Loucy (cell line): Measurements from ENCODE around the gene DNAJC17.

Experiments
- H2AFZ ChIP-seq: fragments of 200-600 bp; sonication (generic); 2 replicates; pipeline ENCODE4 v1.6.0; 2016; ENCODE audit warnings: antibody characterized with exemption, mild to moderate bottlenecking, low read length, moderate library complexity
- H3F3A ChIP-seq: fragments of 200-600 bp; 2 replicates; pipeline ENCODE4 v1.6.0; 2016; ENCODE audit warnings: antibody characterized with exemption, low read depth, mild to moderate bottlenecking
- H3K27me3 ChIP-seq: fragments of 200-600 bp; sonication (generic); 2 replicates; pipeline ENCODE4 v1.6.1; 2014; ENCODE audit warnings: low read length, mild to moderate bottlenecking; ENCODE audit not compliant: insufficient read depth, poor library complexity, severe bottlenecking
- H3K36me3 ChIP-seq: fragments of 200-600 bp; sonication (generic); 2 replicates; pipeline ENCODE4 v1.6.1; 2016; ENCODE audit warnings: low read length; ENCODE audit not compliant: insufficient read depth
- H3K4me1 ChIP-seq: fragments of 200-600 bp; sonication (generic); 2 replicates; pipeline ENCODE4 v1.5.1; 2014; ENCODE audit warnings: low read length, mild to moderate bottlenecking; ENCODE audit not compliant: insufficient read depth, poor library complexity, severe bottlenecking
- H3K4me2 ChIP-seq: fragments of 200-600 bp; sonication (generic); 2 replicates; pipeline ENCODE4 v1.6.0; 2014; ENCODE audit warnings: antibody characterized with exemption, low read length, low read depth, mild to moderate bottlenecking; ENCODE audit not compliant: poor library complexity, severe bottlenecking
- H3K4me3 ChIP-seq: fragments of 200-600 bp; sonication (generic); 2 replicates; pipeline ENCODE4 v1.5.1; 2014; ENCODE audit warnings: low read length, mild to moderate bottlenecking, mixed read lengths; ENCODE audit not compliant: poor library complexity, severe bottlenecking
- H3K79me2 ChIP-seq: fragments of 200-600 bp; sonication (generic); 2 replicates; pipeline ENCODE4 v1.6.1; 2014; ENCODE audit warnings: low read length; ENCODE audit not compliant: insufficient read depth
- H3K9ac ChIP-seq: fragments of 200-600 bp; sonication (generic); 2 replicates; pipeline ENCODE4 v1.6.0; 2014; ENCODE audit warnings: mild to moderate bottlenecking, low read depth, low read length, moderate library complexity; ENCODE audit not compliant: poor library complexity, severe bottlenecking
- H3K9me2 ChIP-seq: fragments of 200-600 bp; sonication (generic); replicated peaks from 2 replicates; pipeline ENCODE4 v1.6.1; 2016; ENCODE audit warnings: low read depth, low read length, mixed read lengths
- H3K9me3 ChIP-seq: fragments of 200-600 bp; sonication (generic); 2 replicates; pipeline ENCODE4 v1.6.1; 2014; ENCODE audit warnings: mild to moderate bottlenecking, antibody characterized with exemption, low read length, low read depth; ENCODE audit not compliant: insufficient read depth
- H4K20me1 ChIP-seq: fragments of 200-600 bp; sonication (generic); 2 replicates; pipeline ENCODE4 v1.6.0; 2014; ENCODE audit warnings: antibody characterized with exemption, low read length, mild to moderate bottlenecking; ENCODE audit not compliant: insufficient read depth, poor library complexity, severe bottlenecking
- CTCF ChIP-seq: fragments of 200-600 bp; sonication (generic); conservative IDR thresholded peaks from 2 replicates; pipeline ENCODE4 v1.5.1; 2014; ENCODE audit warnings: mild to moderate bottlenecking, antibody characterized with exemption, low read length
- EZH2phosphoT487 ChIP-seq: fragments of 200-600 bp; IDR thresholded peaks from 2 replicates; pipeline ENCODE4 v1.6.1; 2018; ENCODE audit warnings: antibody characterized with exemption, mild to moderate bottlenecking, moderate library complexity, borderline replicate concordance

DNAJC17 gene

GRCh38 chr15:40803076-40803475 is 4.2 kb downstream of the DNAJC17 start:
- H3F3A ChIP-seq, result no peaks in the 10 kb centered on the region
- H3K79me2 ChIP-seq, result peaks cover 22% of the 10 kb centered on the region; the same call in 1 of the 2 replicates
- H3K36me3 ChIP-seq, result no peaks in the 10 kb centered on the region
- H3K27me3 ChIP-seq, result no peaks in the 10 kb centered on the region
- no peaks in the 10 kb centered on the region for H4K20me1 ChIP-seq
- no peaks in the 10 kb centered on the region for H3K9me3 ChIP-seq
- H3K4me2 ChIP-seq, result no peak overlapping the region
- no peak for TF ChIP-seq EZH2phosphoT487
- TF ChIP-seq CTCF, result no peak
- no peak overlapping the region for H3K4me3 ChIP-seq
- no peak overlapping the region for H2AFZ ChIP-seq
- no peak overlapping the region for H3K9ac ChIP-seq
- H3K4me1 ChIP-seq, result peaks cover 3% of the 10 kb centered on the region
- H3K9me2 ChIP-seq, result no peaks in the 10 kb centered on the region

GRCh38 chr15:40799523-40799922 is 7.8 kb downstream of the DNAJC17 start:
- Histone ChIP-seq H4K20me1 (no peaks in the 10 kb centered on the region), H3K9ac (no peak overlapping the region), H3K79me2 (peaks cover 7% of the 10 kb centered on the region; the same call in 1 of the 2 replicates), H3K4me1 (no peaks in the 10 kb centered on the region), H3K4me3 (no peak overlapping the region), H2AFZ (no peak overlapping the region), H3K27me3 (no peaks in the 10 kb centered on the region), H3K9me2 (no peaks in the 10 kb centered on the region), H3K4me2 (no peak overlapping the region), H3K36me3 (no peaks in the 10 kb centered on the region), H3K9me3 (no peaks in the 10 kb centered on the region), H3F3A (no peaks in the 10 kb centered on the region)
- TF ChIP-seq CTCF (no peak), EZH2phosphoT487 (no peak)

- H3F3A ChIP-seq, result no peaks in the 10 kb centered on the region
Observed at GRCh38 chr15:40796512-40796911, 10.8 kb downstream of the DNAJC17 start.

More at GRCh38 chr15:40796512-40796911, 10.8 kb downstream of the DNAJC17 start:
- H3K4me2 ChIP-seq, result no peak overlapping the region
- H3K9ac ChIP-seq, result no peak overlapping the region
- H4K20me1 ChIP-seq, result no peaks in the 10 kb centered on the region
- H3K27me3 ChIP-seq, result no peaks in the 10 kb centered on the region
- no peaks in the 10 kb centered on the region for H3K4me1 ChIP-seq
- H2AFZ ChIP-seq, result no peak overlapping the region
- no peak overlapping the region for H3K4me3 ChIP-seq
- TF ChIP-seq EZH2phosphoT487 (no peak), CTCF (no peak)
- no peaks in the 10 kb centered on the region for H3K79me2 ChIP-seq
- H3K9me2 ChIP-seq, result no peaks in the 10 kb centered on the region
- H3K9me3 ChIP-seq, result no peaks in the 10 kb centered on the region
- H3K36me3 ChIP-seq, result no peaks in the 10 kb centered on the region
